Epithelial cell of proximal tubule (primary cell): ENCODE results near the gene LTB4R2. TPM values are rescaled to one million over a fixed set of nuclear protein-coding genes. Genes with fewer than 3 reads are reported as not detected.
A peak's percentile ranks its signal among the peaks of the same experiment; 100 is the strongest.

ENCODE experiments used
- DNase-seq: peaks from one replicate; pipeline ENCODE4 v3.0.0-alpha.2; 2011; ENCODE audit warnings: low read depth
- H3K4me3 ChIP-seq: 2 replicates; pipeline ENCODE4 v1.5.1; 2011; ENCODE audit warnings: low read depth, mild to moderate bottlenecking, low read length
- CTCF ChIP-seq: conservative IDR thresholded peaks from 2 replicates; pipeline ENCODE4 v1.5.1; 2012; ENCODE audit warnings: low read depth, mild to moderate bottlenecking, low read length
- total RNA-seq: library from RNA; depleted of rRNA; stranded (reverse); fragments of >200 nt; gene quantifications from 2 replicates; pipeline ENCODE4 v1.2.3, GENCODE V29; 2015

LTB4R2 gene
- total RNA-seq, 1 donor from 2014 or later, result 2.7 TPM

- H3K4me3 ChIP-seq, result peak overlapping the region; percentile 91
- no peak for DNase-seq
- no peak for TF ChIP-seq CTCF
Observed at GRCh38 chr14:24298892-24299254, 11.1 kb upstream of the LTB4R2 start.

DNA sequence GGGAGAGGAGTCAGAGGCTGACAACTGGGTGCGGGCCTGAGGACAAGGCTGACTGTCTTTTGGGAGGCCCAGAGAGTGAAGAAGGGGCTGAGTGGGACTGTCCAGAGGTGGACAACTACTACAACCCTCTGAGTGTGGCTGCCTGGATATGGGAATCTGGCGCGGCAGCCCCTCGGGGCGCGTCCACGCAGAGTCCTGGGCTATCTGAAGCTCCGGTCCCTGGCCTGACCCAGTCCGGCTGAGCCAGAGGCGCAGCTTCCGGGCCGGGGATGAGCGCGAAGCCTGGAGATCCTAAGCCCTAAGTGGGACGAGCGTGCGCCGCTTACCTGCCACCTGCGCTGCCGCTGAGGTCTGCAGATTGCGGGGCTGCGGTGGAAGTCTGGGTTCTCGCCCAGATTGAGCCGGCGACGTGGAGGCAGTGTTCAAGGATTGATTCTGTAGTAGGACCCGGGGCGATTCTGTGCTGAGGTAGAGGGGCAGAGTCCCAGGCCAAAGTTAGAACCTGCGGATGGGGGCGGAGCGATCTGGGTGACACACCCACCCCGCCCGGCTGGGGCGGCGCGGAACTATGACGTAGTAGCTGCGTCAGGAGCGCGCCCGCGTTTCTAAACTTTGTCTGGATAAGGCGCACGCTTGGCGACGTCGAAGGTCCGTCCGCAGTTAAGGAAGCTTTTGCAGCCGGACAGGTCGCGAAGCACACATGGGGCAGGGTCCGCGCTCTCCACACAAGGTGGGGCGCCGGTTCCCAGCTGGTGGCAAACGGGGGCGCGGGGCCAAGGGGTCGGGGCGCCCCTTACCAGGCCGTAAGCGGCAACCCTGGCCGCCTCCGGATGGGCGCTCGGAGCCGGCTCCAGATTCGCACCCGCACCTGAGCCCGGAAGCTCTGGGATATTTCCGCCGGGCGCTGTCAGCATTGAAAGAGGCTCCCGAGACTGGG lies 10.4 kb upstream of the LTB4R2 start, which contains the start of the genes DHRS1 and NOP9:
Gene DHRS1 (minus strand): TSS at position 526 of the 937 bp plus-strand sequence. CDS start 674 bp downstream, outside the sequence.
Gene NOP9 (plus strand): TSS at position 596 of the 937 bp plus-strand sequence. CDS start 105 bp downstream, at position 701.
- DNase-seq, result no peak
- no peak for TF ChIP-seq CTCF
- peak within 1 kb of the TSS; percentile 91 for H3K4me3 ChIP-seq

DNA sequence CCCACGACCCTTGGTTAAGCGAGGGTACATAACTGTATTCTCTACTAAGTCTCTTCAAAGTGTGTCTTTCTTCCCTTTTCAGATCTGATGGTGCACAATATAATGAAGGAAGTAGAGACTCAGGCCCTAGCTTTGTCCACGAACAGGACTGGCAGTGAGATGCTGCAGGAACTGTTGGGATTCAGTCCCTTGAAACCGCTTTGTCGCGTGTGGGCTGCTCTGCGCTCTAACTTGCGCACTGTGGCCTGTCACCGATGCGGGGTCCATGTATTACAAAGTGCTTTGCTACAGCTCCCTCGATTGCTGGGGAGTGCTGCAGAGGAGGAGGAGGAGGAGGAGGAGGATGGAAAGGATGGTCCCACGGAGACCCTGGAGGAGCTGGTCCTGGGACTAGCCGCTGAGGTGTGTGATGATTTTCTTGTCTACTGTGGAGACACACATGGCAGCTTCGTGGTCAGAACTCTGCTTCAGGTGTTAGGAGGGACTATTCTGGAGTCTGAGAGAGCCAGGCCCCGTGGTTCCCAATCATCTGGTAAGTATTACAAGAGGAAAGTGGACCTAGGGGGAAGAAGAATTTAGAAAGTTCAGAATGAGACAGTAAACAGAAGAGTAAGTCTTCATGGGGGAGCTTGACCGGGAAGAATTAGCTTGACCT lies 9.5 kb upstream of the LTB4R2 start:
- no peak for DNase-seq
- H3K4me3 ChIP-seq, result peak overlapping the region; percentile 91
- no peak for TF ChIP-seq CTCF

- no peak overlapping the region for H3K4me3 ChIP-seq
- no peak for DNase-seq
- TF ChIP-seq CTCF, result no peak
Observed at GRCh38 chr14:24304019-24304387, 5.9 kb upstream of the LTB4R2 start.

DNA sequence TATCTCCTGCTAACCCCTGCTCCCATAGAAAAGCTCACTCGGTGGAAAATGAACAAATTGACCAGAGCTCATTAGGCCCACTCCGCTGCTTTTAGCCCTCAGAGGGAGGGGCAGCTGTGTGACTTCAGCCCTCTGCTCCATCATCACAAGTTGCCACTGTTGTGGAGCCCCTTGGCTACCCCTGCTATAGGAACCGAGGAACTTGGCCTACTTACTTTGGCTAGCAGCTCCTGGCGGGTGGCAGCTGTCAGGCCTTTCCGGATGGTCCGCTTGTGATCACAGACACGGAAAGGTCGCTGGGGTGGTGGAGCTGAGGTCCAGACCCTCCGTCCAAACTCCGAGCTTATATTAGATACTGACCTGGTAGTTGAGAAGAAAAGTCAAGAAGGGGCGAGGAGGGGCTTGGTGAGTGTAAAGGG lies 2.8 kb upstream of the LTB4R2 start:
- DNase-seq, result no peak
- H3K4me3 ChIP-seq, result peak overlapping the region; percentile 30
- TF ChIP-seq CTCF, result no peak

DNA sequence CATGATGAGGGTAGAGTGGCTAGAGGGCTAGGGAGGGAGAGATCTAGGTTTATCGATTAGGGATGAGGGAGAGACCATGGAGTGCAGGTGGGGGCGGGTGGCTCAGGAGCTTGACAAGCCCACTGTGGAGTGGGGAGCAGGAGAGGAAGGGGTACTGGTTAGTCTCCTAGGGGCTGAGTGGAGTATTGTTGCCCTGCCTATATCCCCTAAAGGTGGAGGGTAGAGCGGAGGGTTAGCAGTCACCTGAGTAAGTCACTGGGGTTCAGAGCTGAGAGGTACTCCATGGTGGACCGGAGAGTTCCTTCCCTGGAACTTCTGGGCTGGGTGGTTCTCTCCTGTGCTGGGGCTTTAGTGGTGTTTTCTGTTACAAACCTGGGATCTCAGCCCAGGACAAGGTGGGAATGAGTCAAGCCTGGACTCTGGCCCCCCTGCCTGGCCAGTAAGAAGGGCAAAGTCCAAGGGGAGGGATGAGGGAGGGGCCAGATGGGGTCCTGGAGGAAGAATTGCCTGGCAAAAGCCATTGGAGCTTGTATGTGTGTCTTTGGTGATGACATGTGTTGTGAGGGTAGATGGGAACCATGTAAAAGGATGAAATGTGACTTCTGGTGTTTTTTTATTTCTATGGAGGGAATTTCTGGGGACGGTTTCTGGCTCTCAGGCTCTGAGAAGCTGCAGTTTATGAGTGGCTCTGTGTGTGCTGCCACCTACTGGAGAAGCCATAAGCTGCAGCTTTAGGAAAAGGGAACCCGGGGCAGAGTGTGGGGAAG lies 2.2 kb upstream of the LTB4R2 start, which contains the start of gene CIDEB:
Gene CIDEB (minus strand): TSS at position 403 of the 767 bp plus-strand sequence. CDS start 119 bp downstream, at position 284.
- no peak for DNase-seq
- peak within 1 kb of the TSS; percentile 30 for H3K4me3 ChIP-seq
- TF ChIP-seq CTCF, result peak; percentile 98
